ENCODE measurements around the gene PRUNE2.

The PRUNE2 gene

GRCh38 chr9:76691517-76692313, 214.2 kb downstream of the PRUNE2 start:
- DNase-seq (ENCODE audit: low read depth) = no peak

GRCh38 chr9:76690973-76691370, 214.9 kb downstream of the PRUNE2 start:
- no peak for DNase-seq (ENCODE audit: low read depth)

- no peak for DNase-seq (ENCODE audit: low read depth)
Observed at GRCh38 chr9:76690246-76690972, 215.5 kb downstream of the PRUNE2 start.

- no peak for DNase-seq (ENCODE audit: low read depth)
Observed at GRCh38 chr9:76688471-76689238, 217.3 kb downstream of the PRUNE2 start.

GRCh38 chr9:76687861-76688391, 218.0 kb downstream of the PRUNE2 start:
- DNase-seq (ENCODE audit: low read depth) = peak; percentile 85

- no peak for DNase-seq (ENCODE audit: low read depth)
Observed at GRCh38 chr9:76686756-76687155, 219.2 kb downstream of the PRUNE2 start.

- no peak for DNase-seq (ENCODE audit: low read depth)
Observed at GRCh38 chr9:76684213-76684612, 221.7 kb downstream of the PRUNE2 start.

GRCh38 chr9:76681556-76681955, 224.4 kb downstream of the PRUNE2 start:
- DNase-seq (ENCODE audit: low read depth) = no peak

GRCh38 chr9:76680716-76681425, 225.0 kb downstream of the PRUNE2 start:
- peak; percentile 18 for DNase-seq (ENCODE audit: low read depth)

GRCh38 chr9:76677481-76678055, 228.3 kb downstream of the PRUNE2 start:
- peak; percentile 47 for DNase-seq (ENCODE audit: low read depth)

- no peak for DNase-seq (ENCODE audit: low read depth)
Observed at GRCh38 chr9:76676857-76677256, 229.1 kb downstream of the PRUNE2 start.

- DNase-seq (ENCODE audit: low read depth) = peak; percentile 66
Observed at GRCh38 chr9:76667521-76667957, 238.4 kb downstream of the PRUNE2 start.

GRCh38 chr9:76665966-76666365, 239.9 kb downstream of the PRUNE2 start:
- DNase-seq (ENCODE audit: low read depth) = peak; percentile 47

- no peak for DNase-seq (ENCODE audit: low read depth)
Observed at GRCh38 chr9:76665458-76665857, 240.5 kb downstream of the PRUNE2 start.

GRCh38 chr9:76664120-76664519, 241.8 kb downstream of the PRUNE2 start:
- no peak for DNase-seq (ENCODE audit: low read depth)

GRCh38 chr9:76662476-76663281, 243.2 kb downstream of the PRUNE2 start:
- peak; percentile 22 for DNase-seq (ENCODE audit: low read depth)

GRCh38 chr9:76658510-76659231, 247.2 kb downstream of the PRUNE2 start:
- peak; percentile 70 for DNase-seq (ENCODE audit: low read depth)

- no peak for DNase-seq (ENCODE audit: low read depth)
Observed at GRCh38 chr9:76657265-76657664, 248.6 kb downstream of the PRUNE2 start.

GRCh38 chr9:76655971-76656370, 249.9 kb downstream of the PRUNE2 start:
- DNase-seq (ENCODE audit: low read depth) = peak; percentile 28

GRCh38 chr9:76655121-76655541, 250.8 kb downstream of the PRUNE2 start:
- DNase-seq (ENCODE audit: low read depth) = peak; percentile 26

Measured in ELR (cell line).